Liver (tissue), 9 donors: ENCODE results near the gene GFY. TPM values are rescaled to one million over a fixed set of nuclear protein-coding genes. Genes with fewer than 3 reads are reported as not detected.
"Not testable (repeated sequence)": the region's sequence is repeated elsewhere in the genome, so short reads cannot be mapped to it uniquely, and the experiment has no call there.

Experiments
- DNase-seq: peaks from one replicate; pipeline ENCODE4 v3.0.0-alpha.2; 2017; ENCODE audit warnings: low spot score
- H3K27ac ChIP-seq, 2 donors: one replicate each; pipeline ENCODE4 v1.7.0; 2013; ENCODE audit warnings: inconsistent platforms in 2 of 2, low read length in 2 of 2, control low read depth in 1 of 2, low read depth in 1 of 2, mild to moderate bottlenecking in 1 of 2
- H3K27me3 ChIP-seq, 4 donors: one replicate each; pipeline versions ENCODE4 v1.6.1 to v1.7.0; 2013; ENCODE audit warnings: low read length in 3 of 4, inconsistent platforms in 1 of 4, mild to moderate bottlenecking in 1 of 4, moderate library complexity in 1 of 4; ENCODE audit not compliant: control insufficient read depth in 4 of 4, insufficient read depth in 4 of 4
- H3K36me3 ChIP-seq, 4 donors: one replicate each; pipeline versions ENCODE4 v1.6.1 to v1.7.0; 2013; ENCODE audit warnings: low read length in 3 of 4, mild to moderate bottlenecking in 3 of 4, low read depth in 1 of 4, moderate library complexity in 1 of 4; ENCODE audit not compliant: control insufficient read depth in 4 of 4, insufficient read depth in 3 of 4
- H3K4me1 ChIP-seq, 4 donors: one replicate each; pipeline versions ENCODE4 v1.6.1 to v1.7.0; 2013; ENCODE audit warnings: low read length in 3 of 4, mild to moderate bottlenecking in 3 of 4, moderate library complexity in 1 of 4; ENCODE audit not compliant: control insufficient read depth in 4 of 4, insufficient read depth in 4 of 4
- H3K4me3 ChIP-seq, 3 donors: one replicate each; pipeline versions ENCODE4 v1.6.1 to v1.7.0; 2013; ENCODE audit warnings: low read length in 3 of 3, control low read depth in 1 of 3, low read depth in 1 of 3, mild to moderate bottlenecking in 1 of 3
- H3K9ac ChIP-seq, 2 donors: one replicate each; pipeline ENCODE4 v1.7.0; 2013; ENCODE audit warnings: low read length in 2 of 2, mild to moderate bottlenecking in 2 of 2, moderate library complexity in 2 of 2, control low read depth in 1 of 2, low read depth in 1 of 2
- H3K9me3 ChIP-seq, 4 donors: one replicate each; pipeline versions ENCODE4 v1.6.1 to v1.7.0; 2013; ENCODE audit warnings: low read length in 3 of 4; ENCODE audit not compliant: control insufficient read depth in 4 of 4
- ATF3 ChIP-seq: IDR thresholded peaks from 2 replicates; pipeline ENCODE4 v1.6.1; 2016; ENCODE audit warnings: antibody characterized with exemption
- CTCF ChIP-seq: fragments of 150-350 bp; IDR thresholded peaks from 2 replicates; pipeline ENCODE4 v1.5.1; 2017; ENCODE audit warnings: improper control_type of control experiment, low read depth, low read length; ENCODE audit not compliant: missing input control
- EGR1 ChIP-seq, 2 donors: IDR thresholded peaks; 2 replicates each; pipeline ENCODE4 v1.6.1; 2016 to 2018; ENCODE audit warnings: antibody characterized with exemption in 2 of 2, low read depth in 2 of 2
- FOXA1 ChIP-seq: IDR thresholded peaks from 2 replicates; pipeline ENCODE4 v1.6.1; 2016; ENCODE audit warnings: antibody characterized with exemption
- FOXA2 ChIP-seq: IDR thresholded peaks from 2 replicates; pipeline ENCODE4 v1.6.1; 2016; ENCODE audit warnings: antibody characterized with exemption
- GABPA ChIP-seq, 2 donors: IDR thresholded peaks in 1 of 2; conservative IDR thresholded peaks in 1 of 2; 2 replicates each; pipeline ENCODE4 v1.6.1; 2016; ENCODE audit warnings: antibody characterized with exemption in 2 of 2, mild to moderate bottlenecking in 1 of 2, moderate library complexity in 1 of 2
- HNF4A ChIP-seq, 2 donors: conservative IDR thresholded peaks; 2 replicates each; pipeline ENCODE4 v1.6.1; 2016; ENCODE audit warnings: antibody characterized with exemption in 2 of 2, mild to moderate bottlenecking in 2 of 2
- HNF4G ChIP-seq: IDR thresholded peaks from 2 replicates; pipeline ENCODE4 v1.6.1; 2016; ENCODE audit warnings: antibody characterized with exemption
- JUND ChIP-seq, 2 donors: IDR thresholded peaks; 2 replicates each; pipeline ENCODE4 v1.6.1; 2016; ENCODE audit warnings: antibody characterized with exemption in 2 of 2
- NR2F2 ChIP-seq: IDR thresholded peaks from 2 replicates; pipeline ENCODE4 v1.6.1; 2016; ENCODE audit warnings: antibody characterized with exemption
- RAD21 ChIP-seq, 2 donors: IDR thresholded peaks; 2 replicates each; pipeline ENCODE4 v1.6.1; 2016; ENCODE audit warnings: antibody characterized with exemption in 2 of 2, mild to moderate bottlenecking in 2 of 2
- REST ChIP-seq: IDR thresholded peaks from 2 replicates; pipeline ENCODE4 v1.6.1; 2016; ENCODE audit warnings: antibody characterized with exemption, mild to moderate bottlenecking
- SP1 ChIP-seq: IDR thresholded peaks from 2 replicates; pipeline ENCODE4 v1.6.1; 2018; ENCODE audit warnings: antibody characterized with exemption, mild to moderate bottlenecking
- TAF1 ChIP-seq: conservative IDR thresholded peaks from 2 replicates; pipeline ENCODE4 v1.6.1; 2016; ENCODE audit warnings: antibody characterized with exemption, mild to moderate bottlenecking
- YY1 ChIP-seq: IDR thresholded peaks from 2 replicates; pipeline ENCODE4 v1.6.1; 2016; ENCODE audit warnings: antibody characterized with exemption, mild to moderate bottlenecking
- ZBTB33 ChIP-seq: IDR thresholded peaks from 2 replicates; pipeline ENCODE4 v1.6.1; 2016; ENCODE audit warnings: antibody characterized with exemption
- WGBS: extraction: QIAGEN DNeasy Blood & Tissue Kit; methylation state at CpG from one replicate; pipeline ENCODE4 v1.1.7; 2013; 5-methylcytosine and 5-hydroxymethylcytosine counted together
- polyA plus RNA-seq, 2 donors: library from polyadenylated mRNA; stranded (reverse) in 1 of 2; unstranded in 1 of 2; fragments of 200-250 nt in 1 of 2; fragments of >200 nt in 1 of 2; fragmentation: Nextera tagmentation in 1 of 2; extraction: Ambion mirVana in 1 of 2; gene quantifications; one replicate each; pipeline versions ENCODE4 v1.2.1 to v1.2.3, GENCODE V29; 2013 to 2015
- total RNA-seq, 2 donors: library from RNA; depleted of rRNA; stranded (reverse); fragments of >200 nt; gene quantifications; one replicate each; pipeline ENCODE4 v1.2.3, GENCODE V29; 2014
- donor health status: healthy.
- donor health status: healthy.
- donor health status: healthy.
- donor health status: healthy.
- donor health status: healthy.

Gene GFY
- total and polyA plus RNA-seq, 4 donors, result not detected

- Histone ChIP-seq H3K9ac (no peak overlapping the region), H3K9me3 (no peaks in the 10 kb centered on the region), H3K36me3 (no peaks in the 10 kb centered on the region), H3K4me3 (no peak overlapping the region), H3K4me1 (peaks cover 0 to 11% (median 6%) of the 10 kb centered on the region in 4 donors), H3K27ac (no peak overlapping the region), H3K27me3 (no peaks in the 10 kb centered on the region)
- TF ChIP-seq ZBTB33, result no peak
- TF ChIP-seq FOXA1, result no peak
- no peak for TF ChIP-seq JUND (IDR thresholded peaks at IDR 0.05)
- TF ChIP-seq CTCF, result no peak
- TF ChIP-seq EGR1 (IDR thresholded peaks at IDR 0.05; ENCODE audit: low read depth in 2 of 2), result no peak
- no peak for TF ChIP-seq SP1
- no peak for TF ChIP-seq RAD21 (IDR thresholded peaks at IDR 0.05)
- TF ChIP-seq TAF1, result no peak
- no peak for TF ChIP-seq ATF3
- no peak for TF ChIP-seq YY1
- no peak for TF ChIP-seq FOXA2
- no peak for TF ChIP-seq HNF4A (conservative IDR thresholded peaks at IDR 0.05)
- no peak for TF ChIP-seq NR2F2
- no peak for TF ChIP-seq GABPA (IDR thresholded peaks at IDR 0.05 in 1 of 2, conservative IDR thresholded peaks at IDR 0.05 in 1 of 2)
- TF ChIP-seq HNF4G, result no peak
- no peak for TF ChIP-seq REST
- WGBS, result 76% methylated on average over 9 of the region's 9 CpGs
- no peak for DNase-seq
These were observed 47.7 kb downstream of the GFY start for GRCh38 chr19:49472936-49473335.

- WGBS, result 73% methylated on average over 9 of the region's 9 CpGs
- H3K36me3 ChIP-seq, H3K27me3 ChIP-seq, DNase-seq, H3K9me3 ChIP-seq, H3K9ac ChIP-seq: not testable (repeated sequence)
- peak overlapping the region in 2 of 3 donors; percentile 62 to 85 for H3K4me3 ChIP-seq
- peak overlapping the region; percentile 72 to 79 for H3K27ac ChIP-seq
- H3K4me1 ChIP-seq, result peaks cover 0 to 11% (median 6%) of the 10 kb centered on the region in 4 donors
These were observed 48.3 kb downstream of the GFY start for GRCh38 chr19:49473501-49473867.
